HepG2 (cell line): Measurements from ENCODE around the gene USP27X. TPM values are rescaled to one million over a fixed set of nuclear protein-coding genes. Genes with fewer than 3 reads are reported as not detected.

Experiments used
- CBX5 ChIP-seq: sonication (generic); formaldehyde crosslinking; IDR thresholded peaks from 2 replicates; pipeline ENCODE4 v1.4.0; 2020; ENCODE audit warnings: missing genetic modification reagents, borderline replicate concordance
- DMTF1 ChIP-seq: sonication (generic); formaldehyde crosslinking; IDR thresholded peaks from 2 replicates; pipeline ENCODE4 v1.4.0; 2020; ENCODE audit warnings: mild to moderate bottlenecking, missing genetic modification reagents
- HNRNPH1 ChIP-seq: fragments of 200-400 bp; formaldehyde crosslinking; optimal IDR thresholded peaks from 2 replicates; pipeline ENCODE3; 2017; ENCODE audit warnings: mild to moderate bottlenecking, low read depth, low read length
- HOXA9 ChIP-seq: sonication (generic); formaldehyde crosslinking; IDR thresholded peaks from 2 replicates; pipeline ENCODE4 v1.8.1; 2022; ENCODE audit warnings: missing genetic modification reagents, mild to moderate bottlenecking, moderate library complexity, borderline replicate concordance
- IKZF1 ChIP-seq: fragments of 450-650 bp; IDR thresholded peaks from 2 replicates; pipeline ENCODE4 v1.7.1; 2016
- IRF1 ChIP-seq: sonication (generic); formaldehyde crosslinking; IDR thresholded peaks from 2 replicates; pipeline ENCODE4 v1.4.0; 2020; ENCODE audit warnings: low read depth, mild to moderate bottlenecking, missing genetic modification reagents
- KDM4B ChIP-seq: sonication (generic); formaldehyde crosslinking; IDR thresholded peaks from 2 replicates; pipeline ENCODE4 v1.4.0; 2020; ENCODE audit warnings: missing genetic modification reagents
- KLF13 ChIP-seq: sonication (generic); formaldehyde crosslinking; IDR thresholded peaks from 2 replicates; pipeline ENCODE4 v1.4.0; 2020; ENCODE audit warnings: mild to moderate bottlenecking, missing genetic modification reagents
- MTA1 ChIP-seq: sonication (generic); formaldehyde crosslinking; IDR thresholded peaks from 2 replicates; pipeline ENCODE4 v1.4.0; 2020; ENCODE audit warnings: missing genetic modification reagents, mild to moderate bottlenecking, borderline replicate concordance
- PBX3 ChIP-seq: sonication (generic); formaldehyde crosslinking; IDR thresholded peaks from 2 replicates; pipeline ENCODE4 v1.8.1; 2023; ENCODE audit warnings: missing genetic modification reagents, inconsistent platforms, borderline replicate concordance
- PREB ChIP-seq: sonication (generic); formaldehyde crosslinking; IDR thresholded peaks from 2 replicates; pipeline ENCODE4 v1.4.0; 2020; ENCODE audit warnings: missing genetic modification reagents
- SAP130 ChIP-seq: IDR thresholded peaks from 2 replicates; pipeline ENCODE4 v1.6.1; 2016; ENCODE audit warnings: low read depth
- SPEN ChIP-seq: sonication (generic); formaldehyde crosslinking; IDR thresholded peaks from 2 replicates; pipeline ENCODE4 v1.5.1; 2020; ENCODE audit warnings: low read depth, mild to moderate bottlenecking, missing genetic modification reagents
- ZFP91 ChIP-seq: sonication (generic); formaldehyde crosslinking; IDR thresholded peaks from 2 replicates; pipeline ENCODE4 v1.9.0; 2022; ENCODE audit warnings: missing genetic modification reagents, mild to moderate bottlenecking, borderline replicate concordance
- ZNF33A ChIP-seq: sonication (generic); formaldehyde crosslinking; IDR thresholded peaks from 2 replicates; pipeline ENCODE4 v1.5.1; 2020; ENCODE audit warnings: missing genetic modification reagents, mild to moderate bottlenecking, moderate library complexity, borderline replicate concordance
- ZNF343 ChIP-seq: sonication (generic); formaldehyde crosslinking; IDR thresholded peaks from 2 replicates; pipeline ENCODE4 v1.4.0; 2020; ENCODE audit warnings: mild to moderate bottlenecking, missing genetic modification reagents
- ZNF513 ChIP-seq: sonication (generic); formaldehyde crosslinking; conservative IDR thresholded peaks from 2 replicates; pipeline ENCODE4 v1.5.0; 2020; ENCODE audit warnings: missing genetic modification reagents
- polyA plus RNA-seq, 8 experiments: library from polyadenylated mRNA; depleted of rRNA in 3 of 8; stranded (reverse) in 7 of 8; unstranded in 1 of 8; fragments of >200 nt; fragmentation: Illumina TruSeq in 4 of 8; extraction: Trizol in 4 of 8; gene quantifications; 2 replicates each; pipeline versions ENCODE4 v1.2.1 to v1.2.3, GENCODE V29; 2011 to 2016; ENCODE audit warnings: low read depth in 4 of 8, missing spikeins in 1 of 8, mixed read lengths in 1 of 8; ENCODE audit not compliant: insufficient read depth in 1 of 8
- total RNA-seq, 5 experiments: library from RNA; depleted of rRNA; stranded (reverse); fragments of >200 nt; fragmentation: Illumina TruSeq; extraction: Trizol; gene quantifications; 2 replicates each; pipeline ENCODE4 v1.2.3, GENCODE V29; 2016; ENCODE audit warnings: low read depth in 1 of 5
- TF ChIP-seq, protein P1 (sequence below): sonication (generic); formaldehyde crosslinking; IDR thresholded peaks from 2 replicates; pipeline ENCODE4 v1.4.0; 2020; ENCODE audit warnings: missing genetic modification reagents, mild to moderate bottlenecking, borderline replicate concordance

The USP27X gene
- total and polyA plus RNA-seq, 2 of the 13 experiments (the other 11 are each of a cell fraction or from before 2014, with no cell fraction given), result 7.2 to 9.7 TPM

- no peak for TF ChIP-seq ZNF513 (CRISPR knock-in tag)
- no peak for TF ChIP-seq IKZF1
- no peak for TF ChIP-seq ZNF33A (CRISPR knock-in tag)
- no peak for TF ChIP-seq DMTF1 (CRISPR knock-in tag)
- TF ChIP-seq ZNF343 (CRISPR knock-in tag), result no peak
- TF ChIP-seq PREB (CRISPR knock-in tag), result no peak
- peak; percentile 70 for TF ChIP-seq ZFP91 (CRISPR knock-in tag)
- TF ChIP-seq MTA1 (CRISPR knock-in tag), result peak; percentile 46; the same call in 1 of the 2 replicates
- TF ChIP-seq KDM4B (CRISPR knock-in tag), result no peak
- TF ChIP-seq PBX3 (CRISPR knock-in tag), result no peak
- peak; percentile 71 for TF ChIP-seq SAP130
- peak; percentile 59; the same call in 1 of the 2 replicates for TF ChIP-seq SPEN (CRISPR knock-in tag)
- no peak for TF ChIP-seq IRF1 (CRISPR knock-in tag)
- no peak for TF ChIP-seq CBX5 (CRISPR knock-in tag)
- no peak for TF ChIP-seq KLF13 (CRISPR knock-in tag)
- 0 out of 2 replicates have a peak, but pooled peaks have one; percentile 7 for TF ChIP-seq HOXA9 (CRISPR knock-in tag)
- TF ChIP-seq HNRNPH1, result peak; percentile 65
- TF ChIP-seq, protein P1, sequence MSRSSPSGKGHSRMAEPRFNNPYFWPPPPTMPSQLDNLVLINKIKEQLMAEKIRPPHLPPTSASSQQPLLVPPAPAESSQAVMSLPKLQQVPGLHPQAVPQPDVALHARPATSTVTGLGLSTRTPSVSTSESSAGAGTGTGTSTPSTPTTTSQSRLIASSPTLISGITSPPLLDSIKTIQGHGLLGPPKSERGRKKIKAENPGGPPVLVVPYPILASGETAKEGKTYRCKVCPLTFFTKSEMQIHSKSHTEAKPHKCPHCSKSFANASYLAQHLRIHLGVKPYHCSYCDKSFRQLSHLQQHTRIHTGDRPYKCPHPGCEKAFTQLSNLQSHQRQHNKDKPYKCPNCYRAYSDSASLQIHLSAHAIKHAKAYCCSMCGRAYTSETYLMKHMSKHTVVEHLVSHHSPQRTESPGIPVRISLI (CRISPR knock-in tag), result no peak
Measured at GRCh38 chrX:49878834-49879655, at the start of gene USP27X (continued).
